WTC11 (cell line): Measurements from ENCODE around the gene OSCP1. TPM values are rescaled to one million over a fixed set of nuclear protein-coding genes. Genes with fewer than 3 reads are reported as not detected.

Experiments
- ATAC-seq: fragments of 200-7000 bp; cut with Tn5 transposase; 2 replicates; pipeline ENCODE4 v1.10.0; 2021; ENCODE audit warnings: mild to moderate bottlenecking, moderate library complexity
- CTCF ChIA-PET: fragments of 300-600 bp; sonication (Branson Sonifier 250); formaldehyde crosslinking; loops from one replicate; lab custom pipeline; 2021; ENCODE audit warnings: antibody characterized with exemption; lab: Charles Lee
- POLR2A ChIA-PET: fragments of 350-600 bp; sonication (Branson Sonifier 250); formaldehyde crosslinking; loops from one replicate; lab custom pipeline; 2021; ENCODE audit warnings: antibody characterized with exemption; lab: Charles Lee
- DNase-seq: peaks from one replicate; pipeline ENCODE4 v3.0.0; 2021; ENCODE audit warnings: low spot score
- H3K27ac Mint-ChIP-seq: 2 replicates; pipeline ENCODE4 v1.8.0; 2021; ENCODE audit warnings: mixed read lengths
- H3K27me3 Mint-ChIP-seq: 2 replicates; pipeline ENCODE4 v1.8.0; 2021; ENCODE audit warnings: low read depth, mild to moderate bottlenecking, moderate library complexity, mixed read lengths
- H3K36me3 Mint-ChIP-seq: 2 replicates; pipeline ENCODE4 v1.8.0; 2021; ENCODE audit warnings: mixed read lengths
- H3K4me1 Mint-ChIP-seq: 2 replicates; pipeline ENCODE4 v1.8.0; 2022; ENCODE audit warnings: mixed read lengths
- H3K4me3 Mint-ChIP-seq: 2 replicates; pipeline ENCODE4 v1.8.0; 2021; ENCODE audit warnings: mild to moderate bottlenecking, moderate library complexity, mixed read lengths
- H3K9me3 Mint-ChIP-seq: 2 replicates; pipeline ENCODE4 v1.8.0; 2021; ENCODE audit warnings: mixed read lengths
- ATF1 ChIP-seq: sonication (generic); formaldehyde crosslinking; IDR thresholded peaks from 2 replicates; pipeline ENCODE4 v1.8.1; 2023; ENCODE audit warnings: mild to moderate bottlenecking, moderate library complexity, missing genetic modification reagents
- ATF2 ChIP-seq: sonication (generic); formaldehyde crosslinking; IDR thresholded peaks from 2 replicates; pipeline ENCODE4 v1.8.1; 2022; ENCODE audit warnings: low read depth, missing genetic modification reagents, borderline replicate concordance
- CREB1 ChIP-seq: sonication (generic); formaldehyde crosslinking; IDR thresholded peaks from 2 replicates; pipeline ENCODE4 v1.8.0; 2023; ENCODE audit warnings: mild to moderate bottlenecking, missing genetic modification reagents
- E2F4 ChIP-seq: sonication (generic); formaldehyde crosslinking; IDR thresholded peaks from 2 replicates; pipeline ENCODE4 v1.8.1; 2022; ENCODE audit warnings: low read depth, mild to moderate bottlenecking, moderate library complexity, missing genetic modification reagents, borderline replicate concordance
- ESRRA ChIP-seq: sonication (generic); formaldehyde crosslinking; IDR thresholded peaks from 2 replicates; pipeline ENCODE4 v1.8.1; 2022; ENCODE audit warnings: mild to moderate bottlenecking, missing genetic modification reagents, borderline replicate concordance
- GABPB1 ChIP-seq: sonication (generic); formaldehyde crosslinking; IDR thresholded peaks from 2 replicates; pipeline ENCODE4 v1.8.1; 2023; ENCODE audit warnings: mild to moderate bottlenecking, missing genetic modification reagents
- HMGXB4 ChIP-seq: sonication (generic); formaldehyde crosslinking; IDR thresholded peaks from 2 replicates; pipeline ENCODE4 v1.8.1; 2023; ENCODE audit warnings: mild to moderate bottlenecking, moderate library complexity, missing genetic modification reagents
- JUN ChIP-seq: sonication (generic); formaldehyde crosslinking; IDR thresholded peaks from 2 replicates; pipeline ENCODE4 v1.8.0; 2023; ENCODE audit warnings: mild to moderate bottlenecking, missing genetic modification reagents
- KAT7 ChIP-seq: sonication (generic); formaldehyde crosslinking; IDR thresholded peaks from 2 replicates; pipeline ENCODE4 v1.8.1; 2023; ENCODE audit warnings: missing genetic modification reagents, mild to moderate bottlenecking, borderline replicate concordance
- NFYB ChIP-seq: sonication (generic); formaldehyde crosslinking; conservative IDR thresholded peaks from 2 replicates; pipeline ENCODE4 v1.8.0; 2022; ENCODE audit warnings: low read depth, missing genetic modification reagents
- OVOL2 ChIP-seq: fragments of 250-450 bp; sonication (Bioruptor Pico); IDR thresholded peaks from 2 replicates; pipeline ENCODE4 v1.9.0; 2021; ENCODE audit warnings: mild to moderate bottlenecking, borderline replicate concordance
- SP1 ChIP-seq: sonication (generic); formaldehyde crosslinking; conservative IDR thresholded peaks from 2 replicates; pipeline ENCODE4 v1.8.1; 2022; ENCODE audit warnings: missing genetic modification reagents
- TCF7 ChIP-seq: sonication (generic); formaldehyde crosslinking; IDR thresholded peaks from 2 replicates; pipeline ENCODE4 v1.8.0; 2022; ENCODE audit warnings: mild to moderate bottlenecking, low read depth, missing genetic modification reagents, moderate library complexity
- USF2 ChIP-seq: sonication (generic); formaldehyde crosslinking; IDR thresholded peaks from 2 replicates; pipeline ENCODE4 v1.8.1; 2023; ENCODE audit warnings: mild to moderate bottlenecking, missing genetic modification reagents, moderate library complexity
- ZMAT4 ChIP-seq: fragments of 250-450 bp; sonication (Bioruptor Pico); IDR thresholded peaks from 2 replicates; pipeline ENCODE4 v1.9.0; 2021; ENCODE audit warnings: mild to moderate bottlenecking
- ZNF281 ChIP-seq: sonication (generic); formaldehyde crosslinking; IDR thresholded peaks from 2 replicates; pipeline ENCODE4 v1.8.0; 2023; ENCODE audit warnings: mild to moderate bottlenecking, missing genetic modification reagents
- ZNF512 ChIP-seq: sonication (generic); formaldehyde crosslinking; IDR thresholded peaks from 2 replicates; pipeline ENCODE4 v1.8.1; 2022; ENCODE audit warnings: missing genetic modification reagents, borderline replicate concordance
- ZNF671 ChIP-seq: fragments of 250-450 bp; sonication (Bioruptor Pico); IDR thresholded peaks from 2 replicates; pipeline ENCODE4 v1.8.0; 2021; ENCODE audit warnings: mild to moderate bottlenecking
- total RNA-seq: library from RNA; stranded (reverse); gene quantifications from 3 replicates; pipeline ENCODE4 v1.2.3, GENCODE V29; 2021

OSCP1 gene
- total RNA-seq, 1 experiment from 2014 or later, result 1.7 TPM

- no peak overlapping the region for H3K27ac Mint-ChIP-seq
Observed at GRCh38 chr1:36438715-36439114, 11.5 kb downstream of the OSCP1 start.

GRCh38 chr1:36436821-36437220 is 13.4 kb downstream of the OSCP1 start:
- H3K27me3 Mint-ChIP-seq, result no peaks in the 10 kb centered on the region
- POLR2A ChIA-PET, result no interaction called here
- H3K9me3 Mint-ChIP-seq, result no peaks in the 10 kb centered on the region
- no peak for TF ChIP-seq ZNF512
- TF ChIP-seq JUN (CRISPR knock-in tag), result no peak
- no peak for TF ChIP-seq OVOL2 (CRISPR knock-in tag)
- no peak for TF ChIP-seq ZNF281
- TF ChIP-seq ZNF671 (CRISPR knock-in tag), result no peak
- no peak for TF ChIP-seq ZMAT4 (CRISPR knock-in tag)
- no peak for TF ChIP-seq CREB1 (CRISPR knock-in tag)
- no peak for TF ChIP-seq KAT7
- no peak for TF ChIP-seq HMGXB4 (CRISPR knock-in tag)
- TF ChIP-seq NFYB, result no peak
- TF ChIP-seq E2F4 (CRISPR knock-in tag), result no peak
- no peak for TF ChIP-seq TCF7 (CRISPR knock-in tag)
- no peak for TF ChIP-seq SP1
- no peak for DNase-seq
- H3K4me3 Mint-ChIP-seq, result no peak overlapping the region
- no peak overlapping the region for H3K27ac Mint-ChIP-seq
- no peak for ATAC-seq
- H3K4me1 Mint-ChIP-seq, result peaks cover 13% of the 10 kb centered on the region
- no peaks in the 10 kb centered on the region for H3K36me3 Mint-ChIP-seq
- CTCF ChIA-PET, result no interaction called here

More at GRCh38 chr1:36438715-36439114, 11.5 kb downstream of the OSCP1 start:
- ChIA-PET POLR2A (no interaction called here), CTCF (interaction anchor here (0.6 to 1.2 kb wide), 3 partner anchors 12 to 310 kb away, joined by 3 to 4 read pairs (median 4); partner anchors contain the start of gene OSCP1)
- H3K4me1 Mint-ChIP-seq, result peaks cover 13% of the 10 kb centered on the region
- no peak for DNase-seq
- H3K4me3 Mint-ChIP-seq, result no peak overlapping the region
- ATAC-seq, result no peak
- no peaks in the 10 kb centered on the region for H3K27me3 Mint-ChIP-seq
- no peaks in the 10 kb centered on the region for H3K9me3 Mint-ChIP-seq
- TF ChIP-seq JUN (CRISPR knock-in tag) (no peak), GABPB1 (CRISPR knock-in tag) (no peak), ATF1 (CRISPR knock-in tag) (no peak), USF2 (no peak), ESRRA (CRISPR knock-in tag) (no peak), ATF2 (no peak)
- H3K36me3 Mint-ChIP-seq, result no peaks in the 10 kb centered on the region
